OCI-M1 (cell line): ENCODE measurements around the gene HDAC5.
"Not testable (repeated sequence)": the region's sequence is repeated elsewhere in the genome, so short reads cannot be mapped to it uniquely, and the experiment has no call there.

Source experiments
- DNase-seq: peaks from one replicate; lab custom pipeline; 2025; lab: John Stamatoyannopoulos, UW

Gene HDAC5

GRCh38 chr17:44066204-44066930 is 57.1 kb downstream of the HDAC5 start, which contains the start of gene LSM12:
LSM12 (minus strand) TSS chr17:44066671; CDS start chr17:44066587, 84 bp downstream.
- peak; percentile 96 for DNase-seq

- DNase-seq, result peak; percentile 41
Measured at GRCh38 chr17:44065668-44066203, 57.7 kb downstream of the HDAC5 start.

- peak; percentile 18 for DNase-seq
Measured at GRCh38 chr17:44063704-44064639, 59.5 kb downstream of the HDAC5 start.

GRCh38 chr17:44062871-44063270 is 60.6 kb downstream of the HDAC5 start:
- DNase-seq, result no peak

GRCh38 chr17:44061446-44061845 is 62.0 kb downstream of the HDAC5 start:
- no peak for DNase-seq

GRCh38 chr17:44059101-44059892 is 64.1 kb downstream of the HDAC5 start:
- no peak for DNase-seq

- no peak for DNase-seq
Measured at GRCh38 chr17:44053125-44053872, 70.1 kb downstream of the HDAC5 start.

GRCh38 chr17:44049294-44050060 is 74.0 kb downstream of the HDAC5 start:
- no peak for DNase-seq

- DNase-seq, result not testable (repeated sequence)
Measured at GRCh38 chr17:44046893-44047292, 76.5 kb downstream of the HDAC5 start.

- no peak for DNase-seq
Measured at GRCh38 chr17:44045486-44045885, 78.0 kb downstream of the HDAC5 start.

- DNase-seq, result no peak
Measured at GRCh38 chr17:44044071-44044470, 79.4 kb downstream of the HDAC5 start.

- DNase-seq, result no peak
Measured at GRCh38 chr17:44043272-44043696, 80.2 kb downstream of the HDAC5 start.

GRCh38 chr17:44039829-44040635 is 83.4 kb downstream of the HDAC5 start:
- no peak for DNase-seq

GRCh38 chr17:44038604-44039011 is 84.8 kb downstream of the HDAC5 start:
- DNase-seq, result no peak

GRCh38 chr17:44037471-44037870 is 86.0 kb downstream of the HDAC5 start:
- no peak for DNase-seq

GRCh38 chr17:44034688-44035087 is 88.8 kb downstream of the HDAC5 start:
- not testable (repeated sequence) for DNase-seq

GRCh38 chr17:44033861-44034408 is 89.5 kb downstream of the HDAC5 start:
- no peak for DNase-seq

- DNase-seq, result no peak
Measured at GRCh38 chr17:44030482-44030881, 93.0 kb downstream of the HDAC5 start.

GRCh38 chr17:44029736-44030135 is 93.7 kb downstream of the HDAC5 start:
- no peak for DNase-seq
